CD1c-positive myeloid dendritic cell (primary cell): ENCODE data around the gene RB1.
"Not testable (repeated sequence)": the region's sequence is repeated elsewhere in the genome, so short reads cannot be mapped to it uniquely, and the experiment has no call there.

Experiments
- DNase-seq: peaks from one replicate; pipeline ENCODE4 v3.0.0-alpha.2; 2016; ENCODE audit errors: extremely low spot score

RB1 gene

DNA sequence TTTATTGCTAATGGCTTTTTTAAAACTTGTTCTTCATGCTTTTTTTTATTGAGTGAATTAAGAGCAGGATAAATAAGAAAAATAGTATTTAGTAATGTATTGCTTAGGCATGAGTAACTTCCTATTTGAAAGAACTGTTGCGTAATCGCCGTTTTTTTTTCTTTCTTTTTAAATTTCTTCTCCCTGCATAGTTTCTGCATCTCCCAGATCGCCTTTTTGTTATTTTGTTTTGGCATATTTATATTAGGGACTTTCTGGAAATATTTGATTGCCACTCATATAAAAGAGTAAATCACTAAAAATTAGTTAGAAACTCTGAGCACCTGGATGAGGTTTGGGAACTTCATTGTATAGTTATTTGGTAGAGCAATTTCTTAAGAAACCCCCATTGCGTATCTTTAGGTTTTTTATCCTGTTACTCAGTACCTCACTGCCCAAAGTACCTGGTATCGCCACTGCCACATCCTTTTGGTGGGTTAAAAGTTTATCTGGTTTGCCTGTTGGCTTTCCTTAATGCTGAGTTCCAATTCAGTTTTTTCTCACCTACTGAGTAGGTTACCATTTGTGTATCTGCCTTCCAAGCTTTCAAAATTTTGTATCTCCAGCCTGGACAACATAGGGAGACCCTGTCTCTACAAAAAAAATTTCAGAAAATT lies 145.5 kb downstream of the RB1 start:
- peak; percentile 78 for DNase-seq

- DNase-seq: no peak
Observed at GRCh38 chr13:48449656-48450055, 146.1 kb downstream of the RB1 start.

- DNase-seq: not testable (repeated sequence)
Observed at GRCh38 chr13:48451196-48451595, 147.6 kb downstream of the RB1 start.

DNA sequence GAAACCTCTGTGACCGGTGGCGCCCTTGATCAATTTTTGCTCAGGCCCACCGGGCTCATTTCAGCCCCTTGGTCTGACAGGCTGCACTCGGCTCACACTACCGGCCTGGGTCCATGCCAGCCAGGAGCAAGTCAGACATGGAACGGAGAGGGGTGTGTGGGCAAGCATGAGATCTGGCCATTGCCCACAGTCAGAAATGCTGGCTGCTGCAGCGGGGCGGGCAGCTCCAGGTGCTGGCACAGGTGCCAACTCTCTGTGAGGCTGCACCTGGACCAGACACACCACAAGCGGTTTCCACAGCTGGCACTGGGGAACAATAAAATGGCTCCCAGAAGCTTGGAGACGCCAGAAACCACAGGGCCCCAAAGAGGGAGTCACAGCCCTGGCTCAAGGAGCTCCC lies 153.0 kb downstream of the RB1 start:
- DNase-seq: no peak

- DNase-seq: no peak
Observed at GRCh38 chr13:48457578-48458242, 154.2 kb downstream of the RB1 start.

DNA sequence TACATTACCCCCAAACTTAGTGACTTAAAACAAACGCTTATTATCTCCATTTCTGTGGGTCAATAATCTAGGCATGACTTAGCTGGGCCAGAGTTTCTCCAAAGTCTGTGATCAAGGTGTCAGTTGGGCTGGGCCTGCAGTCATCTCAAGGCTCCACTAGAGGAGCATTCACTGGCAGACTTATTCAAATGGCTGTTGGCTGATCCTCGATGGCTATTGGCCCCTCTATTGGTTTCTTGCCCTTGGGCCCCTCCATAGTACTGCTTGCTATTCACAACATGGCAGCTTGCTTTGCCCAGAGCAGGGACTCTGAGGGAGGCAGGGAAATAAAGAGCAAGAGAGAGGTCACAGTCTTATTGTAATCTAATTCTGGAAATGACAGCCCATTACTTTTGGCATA lies 171.7 kb downstream of the RB1 start:
- no peak for DNase-seq

DNA sequence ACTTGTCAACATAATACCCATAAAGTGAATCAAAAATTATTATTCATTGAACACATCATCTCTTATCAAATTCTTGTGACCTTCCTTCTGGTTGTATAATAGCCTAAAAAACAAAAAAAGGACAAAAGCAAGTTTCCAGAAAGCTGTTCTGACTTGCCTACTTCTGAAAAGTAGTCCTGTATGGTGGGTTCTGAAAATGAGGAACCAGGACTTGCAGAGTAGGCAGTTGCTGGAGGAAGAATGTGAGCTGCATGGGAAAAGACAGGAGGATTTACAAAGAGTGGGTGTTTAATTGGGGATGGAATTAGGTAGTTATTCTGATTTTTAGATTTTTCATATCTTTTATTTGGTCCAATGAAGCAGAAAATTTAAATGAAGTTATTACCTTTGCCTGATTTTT lies 172.7 kb downstream of the RB1 start:
- peak; percentile 70 for DNase-seq

DNA sequence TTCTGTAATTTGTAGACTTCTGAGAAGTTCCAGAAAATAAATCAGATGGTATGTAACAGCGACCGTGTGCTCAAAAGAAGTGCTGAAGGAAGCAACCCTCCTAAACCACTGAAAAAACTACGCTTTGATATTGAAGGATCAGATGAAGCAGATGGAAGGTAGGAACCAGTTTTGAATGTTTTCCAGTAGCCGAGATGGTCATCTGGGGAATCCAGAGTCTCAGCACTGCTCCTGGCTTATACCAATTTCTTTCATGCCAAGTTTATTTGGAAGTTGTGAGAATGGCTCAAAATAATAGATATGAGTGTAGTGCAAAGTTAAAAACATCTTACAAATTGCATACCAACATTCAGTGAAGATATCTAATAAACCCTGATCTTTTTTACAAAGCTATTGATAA lies 173.1 kb downstream of the RB1 start:
- no peak for DNase-seq

DNA sequence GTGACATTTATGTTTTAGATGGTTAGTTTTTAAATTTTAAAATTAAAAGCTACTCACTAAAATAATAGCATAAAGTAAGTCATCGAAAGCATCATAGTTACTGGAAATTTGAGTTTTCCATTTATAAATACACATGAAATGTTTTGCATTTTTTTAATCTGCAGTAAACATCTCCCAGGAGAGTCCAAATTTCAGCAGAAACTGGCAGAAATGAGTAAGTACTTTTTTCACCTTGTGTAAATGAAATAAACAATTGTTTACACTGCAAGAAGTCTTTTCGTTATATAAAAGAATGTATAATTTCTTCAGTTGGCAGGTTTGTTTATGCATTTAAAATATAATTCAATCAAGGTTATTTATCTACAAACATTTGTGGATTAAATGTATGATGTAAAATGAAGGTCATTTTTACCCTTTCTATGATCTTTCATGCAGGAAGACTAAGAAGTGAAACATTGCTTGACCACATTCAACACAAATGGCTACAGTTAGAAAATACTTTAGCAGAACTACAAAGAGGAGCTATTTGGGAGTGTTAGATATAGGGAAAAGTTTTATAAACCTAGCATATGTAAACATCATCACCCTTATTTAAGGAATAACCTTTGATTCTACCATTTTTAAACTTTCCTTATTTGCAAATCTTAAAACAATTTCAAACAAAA lies 173.8 kb downstream of the RB1 start:
- DNase-seq: peak; percentile 68

- peak; percentile 22 for DNase-seq
Observed at GRCh38 chr13:48478391-48478790, 174.8 kb downstream of the RB1 start.

- no peak for DNase-seq
Observed at GRCh38 chr13:48483575-48483974, 180.0 kb downstream of the RB1 start.

- no peak for DNase-seq
Observed at GRCh38 chr13:48485432-48485831, 181.9 kb downstream of the RB1 start.

DNA sequence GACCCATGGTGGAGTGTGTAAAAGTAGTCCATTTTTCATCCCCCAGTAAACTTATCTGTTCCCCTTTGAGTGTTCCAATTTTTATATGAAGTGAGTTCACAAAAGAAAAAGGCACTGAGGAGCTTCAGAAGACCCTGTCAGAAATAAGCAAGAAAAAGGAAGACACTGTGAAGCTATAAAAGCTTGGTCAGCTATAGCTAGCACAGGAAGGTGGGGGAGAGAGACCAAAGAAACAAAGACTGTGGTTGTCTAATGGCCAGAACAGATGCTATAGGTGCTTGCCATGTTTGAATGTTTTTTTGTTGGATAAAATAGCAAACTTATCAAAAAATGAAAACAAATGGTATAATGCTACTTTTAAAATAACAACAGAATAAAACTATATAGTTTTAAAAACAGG lies 182.8 kb downstream of the RB1 start:
- DNase-seq: no peak

GRCh38 chr13:48486836-48487235 lies 183.3 kb downstream of the RB1 start:
- DNase-seq: no peak

DNA sequence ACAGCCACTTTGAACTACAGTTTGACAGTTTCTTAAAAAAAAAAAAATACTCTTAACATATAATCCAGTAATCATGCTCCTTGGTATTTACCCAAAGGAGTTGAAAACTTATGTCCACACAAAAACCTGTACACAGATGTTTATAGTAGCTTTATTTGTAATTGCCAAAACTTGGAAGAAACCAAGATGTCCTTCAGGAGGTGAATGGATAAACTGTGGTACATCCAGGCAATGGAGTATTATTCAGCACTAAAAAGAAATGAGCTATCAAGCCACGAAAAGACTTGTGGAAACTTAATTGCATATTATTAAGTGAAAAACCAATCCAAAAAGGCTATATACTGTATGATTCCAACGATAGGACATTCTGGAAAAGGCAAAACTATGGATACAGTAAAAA lies 184.4 kb downstream of the RB1 start:
- no peak for DNase-seq

DNA sequence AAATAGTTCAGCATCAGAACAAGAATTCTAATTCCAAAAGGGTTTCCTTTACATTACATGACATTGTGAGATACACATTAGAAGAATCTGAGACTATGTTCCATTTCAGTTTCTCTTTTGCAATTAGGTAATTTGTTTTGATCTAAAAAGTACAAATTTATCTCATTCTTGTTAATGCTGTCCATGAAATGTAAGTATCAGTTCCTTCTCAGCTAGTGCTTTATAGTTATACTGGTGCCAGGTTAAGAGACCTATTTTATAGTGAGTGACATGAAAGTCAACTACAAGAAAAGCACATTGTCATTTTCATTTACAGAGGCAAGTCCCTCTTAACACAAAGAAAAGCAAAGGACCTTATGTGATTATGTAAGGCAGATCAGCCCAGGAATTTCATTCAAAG lies 185.4 kb downstream of the RB1 start:
- DNase-seq: peak; percentile 23

GRCh38 chr13:48489666-48490065 lies 186.1 kb downstream of the RB1 start:
- DNase-seq: peak; percentile 16

DNA sequence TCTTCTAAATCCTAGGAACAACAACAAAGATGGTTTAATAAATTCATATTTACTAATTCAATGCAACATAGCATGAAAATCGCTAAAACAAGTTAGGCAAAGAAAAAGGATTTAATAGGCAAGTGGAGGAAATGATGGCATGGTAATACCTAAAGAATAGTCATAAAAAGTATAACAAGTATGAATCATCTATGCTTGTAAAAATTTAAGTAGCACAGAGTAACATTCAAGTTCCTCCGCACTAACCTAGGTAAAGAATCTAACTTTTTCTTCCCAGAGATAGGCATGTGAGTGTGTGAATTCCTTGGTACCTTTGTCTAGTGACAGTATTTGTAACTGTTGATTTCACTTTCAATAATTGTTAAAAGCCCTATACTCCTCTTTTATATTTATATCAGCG lies 186.7 kb downstream of the RB1 start:
- no peak for DNase-seq

GRCh38 chr13:48491423-48492095 lies 188.0 kb downstream of the RB1 start:
- DNase-seq: no peak

DNA sequence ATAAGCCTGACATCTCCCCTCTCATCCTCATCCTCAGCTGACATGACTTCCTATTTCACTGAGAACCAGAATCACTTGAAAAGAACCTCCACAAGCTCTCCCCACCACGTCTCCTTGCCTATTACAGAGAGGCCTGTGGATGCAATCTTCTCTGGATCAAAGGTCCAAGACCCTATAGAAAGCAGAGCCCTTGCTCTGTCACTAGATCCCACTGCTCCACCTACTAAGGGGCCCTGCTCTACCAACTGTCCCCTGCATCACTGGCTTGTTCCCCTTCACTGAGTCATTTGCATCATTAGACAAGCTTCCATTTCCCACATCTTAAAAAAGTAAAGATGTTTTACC lies 188.5 kb downstream of the RB1 start:
- no peak for DNase-seq

- DNase-seq: peak; percentile 93
Observed at GRCh38 chr13:48492470-48493065, 189.0 kb downstream of the RB1 start.

GRCh38 chr13:48493066-48493765 lies 189.7 kb downstream of the RB1 start:
- peak; percentile 27 for DNase-seq
